SK-N-SH (cell line): Measurements from ENCODE around the gene TBC1D21. TPM values are rescaled to one million over a fixed set of nuclear protein-coding genes. Genes with fewer than 3 reads are reported as not detected.

ENCODE experiments used
- CTCF ChIA-PET: fragments of 300-600, 350-600 bp; formaldehyde crosslinking; extraction: SDS; loops from one replicate; lab custom pipeline; 2021; lab: Yijun Ruan, JAX
- POLR2A ChIA-PET: fragments of 350-600 bp; sonication (Branson Sonifier 250); formaldehyde crosslinking; extraction: SDS; loops from one replicate; lab custom pipeline; 2020; ENCODE audit warnings: antibody characterized with exemption, inconsistent platforms; lab: Yijun Ruan, JAX
- DNase-seq: peaks from one replicate; pipeline ENCODE4 v3.0.0; 2012
- H2AFZ ChIP-seq: fragments of 200-600 bp; sonication (generic); 2 replicates; pipeline ENCODE4 v1.8.1; 2016; ENCODE audit warnings: antibody characterized with exemption, mild to moderate bottlenecking, low read depth
- H3F3A ChIP-seq: fragments of 200-600 bp; sonication (generic); replicated peaks from 2 replicates; pipeline ENCODE3; 2016; ENCODE audit warnings: antibody characterized with exemption, mild to moderate bottlenecking; ENCODE audit not compliant: insufficient read depth
- H3K27ac ChIP-seq, 2 experiments: fragments of 200-500 bp in 1 of 2; fragments of 200-600 bp in 1 of 2; sonication (Bioruptor generic) in 1 of 2; sonication (generic), shearing (Covaris generic) in 1 of 2; 2 replicates each; pipeline versions ENCODE4 v1.5.1 to v1.6.1; 2014 to 2016; ENCODE audit warnings: low read depth in 2 of 2, inconsistent platforms in 1 of 2, low read length in 1 of 2, mild to moderate bottlenecking in 1 of 2, mixed read lengths in 1 of 2
- H3K27me3 ChIP-seq: fragments of 200-600 bp; sonication (generic), shearing (Covaris generic); 2 replicates; pipeline ENCODE4 v1.6.1; 2016; ENCODE audit warnings: mixed run types; ENCODE audit not compliant: insufficient read depth
- H3K36me3 ChIP-seq, 2 experiments: fragments of 200-500 bp in 1 of 2; fragments of 200-600 bp in 1 of 2; sonication (Bioruptor generic) in 1 of 2; sonication (generic) in 1 of 2; replicated peaks in 1 of 2; 2 replicates each; pipeline versions ENCODE3 to v1.5.1; 2014 to 2016; ENCODE audit warnings: low read length in 1 of 2, mild to moderate bottlenecking in 1 of 2; ENCODE audit not compliant: insufficient read depth in 2 of 2, control insufficient read depth in 1 of 2
- H3K4me1 ChIP-seq, 2 experiments: fragments of 200-500 bp in 1 of 2; fragments of 200-600 bp in 1 of 2; sonication (Bioruptor generic) in 1 of 2; sonication (generic), shearing (Covaris generic) in 1 of 2; 2 replicates each; pipeline versions ENCODE4 v1.5.1 to v1.6.1; 2014 to 2016; ENCODE audit warnings: low read depth in 1 of 2, low read length in 1 of 2, mixed run types in 1 of 2; ENCODE audit not compliant: insufficient read depth in 2 of 2, control insufficient read depth in 1 of 2
- H3K4me2 ChIP-seq: fragments of 200-600 bp; sonication (generic), shearing (Covaris generic); 2 replicates; pipeline ENCODE4 v1.6.1; 2017; ENCODE audit warnings: mixed run types
- H3K4me3 ChIP-seq, 2 experiments: fragments of 200-500 bp in 1 of 2; fragments of 200-600 bp in 1 of 2; sonication (Bioruptor generic) in 1 of 2; sonication (generic), shearing (Covaris generic) in 1 of 2; 2 replicates each; pipeline versions ENCODE4 v1.5.1 to v1.8.1; 2014 to 2016; ENCODE audit warnings: low read depth in 2 of 2, inconsistent platforms in 1 of 2, low read length in 1 of 2, mild to moderate bottlenecking in 1 of 2, mixed read lengths in 1 of 2, moderate library complexity in 1 of 2
- H3K79me2 ChIP-seq: fragments of 200-600 bp; sonication (generic); 2 replicates; pipeline ENCODE4 v1.8.1; 2017; ENCODE audit warnings: mild to moderate bottlenecking; ENCODE audit not compliant: insufficient read depth
- H3K9ac ChIP-seq: fragments of 200-600 bp; sonication (generic); 2 replicates; pipeline ENCODE4 v1.6.1; 2017; ENCODE audit warnings: mixed run types
- H3K9me2 ChIP-seq: fragments of 200-600 bp; sonication (generic); 2 replicates; pipeline ENCODE4 v1.6.1; 2017; ENCODE audit warnings: mixed run types
- H3K9me3 ChIP-seq: fragments of 200-600 bp; sonication (generic); 2 replicates; pipeline ENCODE4 v1.6.1; 2017; ENCODE audit warnings: mixed run types, mild to moderate bottlenecking, moderate library complexity
- H4K20me1 ChIP-seq: fragments of 200-600 bp; sonication (generic); 2 replicates; pipeline ENCODE4 v1.6.1; 2017; ENCODE audit warnings: mild to moderate bottlenecking, mixed run types; ENCODE audit not compliant: insufficient read depth
- CHD2 ChIP-seq: fragments of 150-350 bp; IDR thresholded peaks from 2 replicates; pipeline ENCODE4 v1.6.1; 2018; ENCODE audit warnings: low read length; ENCODE audit not compliant: partially characterized antibody
- EZH2phosphoT487 ChIP-seq: fragments of 200-600 bp; sonication (generic); IDR thresholded peaks from 2 replicates; pipeline ENCODE4 v1.6.1; 2017; ENCODE audit warnings: low read depth, mixed run types, mild to moderate bottlenecking, antibody characterized with exemption, moderate library complexity, borderline replicate concordance
- FOSL2 ChIP-seq: IDR thresholded peaks from 2 replicates; pipeline ENCODE4 v1.4.0; 2012; ENCODE audit warnings: low read depth, mild to moderate bottlenecking, moderate library complexity, borderline replicate concordance
- FOXJ3 ChIP-seq: sonication (generic); formaldehyde crosslinking; IDR thresholded peaks from 2 replicates; pipeline ENCODE4 v1.5.1; 2020; ENCODE audit warnings: mild to moderate bottlenecking, missing genetic modification reagents
- MEF2A ChIP-seq: IDR thresholded peaks from 2 replicates; pipeline ENCODE4 v1.4.0; 2012; ENCODE audit warnings: low read depth, borderline replicate concordance
- SIN3A ChIP-seq: IDR thresholded peaks from 2 replicates; pipeline ENCODE4 v1.6.1; 2012; ENCODE audit warnings: low read depth, mild to moderate bottlenecking, low read length, moderate library complexity, borderline replicate concordance
- SMC3 ChIP-seq: IDR thresholded peaks from 2 replicates; pipeline ENCODE4 v1.6.1; 2012; ENCODE audit warnings: low read depth, low read length, improper control_type of control experiment
- YY1 ChIP-seq: IDR thresholded peaks from 2 replicates; pipeline ENCODE4 v1.4.0; 2012; ENCODE audit warnings: low read depth, mild to moderate bottlenecking
- WGBS: methylation state at CpG from one replicate; pipeline ENCODE4 v1.1.6; 2017; ENCODE audit warnings: low lambda C conversion rate; 5-methylcytosine and 5-hydroxymethylcytosine counted together
- polyA plus RNA-seq, 3 experiments: library from polyadenylated mRNA; depleted of rRNA; stranded (reverse); fragments of >200 nt; gene quantifications; 2 replicates each; pipeline ENCODE4 v1.2.3, GENCODE V29; 2012
- TF ChIP-seq, protein P1 (sequence below): fragments of 150-350 bp; IDR thresholded peaks from 2 replicates; pipeline ENCODE4 v1.6.1; 2016; ENCODE audit warnings: mild to moderate bottlenecking, low read depth, low read length
- TF ChIP-seq, protein P2 (sequence below): fragments of 200-600 bp; sonication (generic); IDR thresholded peaks from 2 replicates; pipeline ENCODE4 v1.6.1; 2017; ENCODE audit warnings: antibody characterized with exemption, mild to moderate bottlenecking, moderate library complexity
- TF ChIP-seq, protein P3 (sequence below): IDR thresholded peaks from 2 replicates; pipeline ENCODE4 v1.4.0; 2012; ENCODE audit warnings: low read depth, borderline replicate concordance
- TF ChIP-seq, protein P4 (sequence below): IDR thresholded peaks from 2 replicates; pipeline ENCODE4 v1.4.0; 2012; ENCODE audit warnings: low read depth
- TF ChIP-seq, protein P5 (sequence below): IDR thresholded peaks from 2 replicates; pipeline ENCODE4 v1.6.1; 2012; ENCODE audit warnings: mild to moderate bottlenecking, low read depth, low read length, moderate library complexity

Gene TBC1D21
- polyA plus RNA-seq, 1 of the 3 experiments (the other 2 are of a cell fraction), result not detected

DNA sequence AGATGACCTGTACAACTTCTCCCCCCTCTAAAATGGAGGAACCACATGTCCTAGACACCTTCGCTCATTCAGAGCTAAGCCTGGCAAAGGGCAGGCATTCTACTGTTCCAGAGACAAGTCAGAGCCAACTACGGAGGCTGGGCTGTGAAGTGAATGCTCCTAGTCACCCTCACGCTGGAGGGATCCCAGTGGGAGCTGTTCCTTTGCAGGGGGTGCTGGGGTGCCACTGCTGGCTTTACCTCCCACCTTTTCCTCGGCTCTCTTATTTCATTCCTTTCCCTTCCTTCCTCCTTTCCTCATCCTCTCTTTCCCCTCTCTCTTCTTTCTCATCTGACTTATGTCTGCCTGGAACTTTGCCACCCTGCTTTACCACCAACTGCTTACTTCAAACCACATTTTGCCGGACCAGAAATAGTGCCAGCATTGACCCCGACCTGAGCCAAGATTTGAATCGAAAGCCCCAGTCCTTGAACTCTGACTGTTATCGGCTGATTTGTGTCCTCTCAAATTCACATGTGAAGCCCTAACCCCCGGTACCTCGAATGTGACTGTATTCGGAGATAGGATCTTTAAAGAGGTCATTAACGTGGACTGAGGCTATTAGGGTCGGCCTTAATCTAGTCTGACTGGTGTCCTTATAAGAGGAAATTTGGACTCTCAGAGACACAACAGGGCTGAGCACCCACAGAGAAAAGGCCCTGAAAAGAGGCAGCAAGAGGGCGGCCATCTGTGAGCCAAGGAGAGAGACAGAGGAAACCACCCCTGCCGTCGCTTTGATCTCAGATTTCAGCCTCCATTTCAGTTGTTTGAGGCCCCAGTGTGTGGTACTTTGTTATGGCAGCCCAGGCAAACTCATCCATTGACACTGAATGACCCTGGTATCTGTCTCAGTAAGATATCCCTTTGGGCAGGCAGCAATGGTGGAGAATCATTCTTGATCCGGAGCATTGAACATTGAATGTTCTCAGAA is 31.3 kb upstream of the TBC1D21 start:
- peaks cover 36% of the 10 kb centered on the region for H3K27me3 ChIP-seq
- DNase-seq, result no peak
- CTCF ChIA-PET, result interaction anchor here (1.5 kb wide), 1 partner anchor 31 kb away, joined by 9 read pairs; the partner anchor contains the start of gene TBC1D21

DNA sequence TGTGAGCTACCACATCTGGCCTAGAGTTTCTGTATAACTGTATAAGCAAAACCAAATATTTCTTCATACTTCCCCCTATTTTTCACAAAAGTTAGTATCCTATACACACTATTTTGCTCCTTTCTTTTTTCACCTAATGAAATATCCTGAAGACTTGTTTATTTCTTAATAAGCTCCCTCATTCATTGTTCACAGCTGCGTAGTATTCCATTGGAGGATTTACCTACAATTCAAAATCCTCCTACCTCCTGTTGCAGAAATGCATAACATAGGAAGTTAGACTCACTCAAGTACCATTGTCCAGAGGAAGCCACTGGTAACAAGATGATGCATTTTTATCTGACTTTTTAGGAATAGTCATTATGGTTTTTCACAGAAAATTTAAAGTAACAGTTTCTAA is 29.6 kb upstream of the TBC1D21 start:
- TF ChIP-seq FOSL2 (no peak), CHD2 (no peak), SMC3 (no peak), EZH2phosphoT487 (no peak), MEF2A (no peak), SIN3A (no peak), FOXJ3 (no peak), YY1 (no peak)
- TF ChIP-seq, protein P1, sequence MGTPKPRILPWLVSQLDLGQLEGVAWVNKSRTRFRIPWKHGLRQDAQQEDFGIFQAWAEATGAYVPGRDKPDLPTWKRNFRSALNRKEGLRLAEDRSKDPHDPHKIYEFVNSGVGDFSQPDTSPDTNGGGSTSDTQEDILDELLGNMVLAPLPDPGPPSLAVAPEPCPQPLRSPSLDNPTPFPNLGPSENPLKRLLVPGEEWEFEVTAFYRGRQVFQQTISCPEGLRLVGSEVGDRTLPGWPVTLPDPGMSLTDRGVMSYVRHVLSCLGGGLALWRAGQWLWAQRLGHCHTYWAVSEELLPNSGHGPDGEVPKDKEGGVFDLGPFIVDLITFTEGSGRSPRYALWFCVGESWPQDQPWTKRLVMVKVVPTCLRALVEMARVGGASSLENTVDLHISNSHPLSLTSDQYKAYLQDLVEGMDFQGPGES, result no peak
- TF ChIP-seq, protein P2, sequence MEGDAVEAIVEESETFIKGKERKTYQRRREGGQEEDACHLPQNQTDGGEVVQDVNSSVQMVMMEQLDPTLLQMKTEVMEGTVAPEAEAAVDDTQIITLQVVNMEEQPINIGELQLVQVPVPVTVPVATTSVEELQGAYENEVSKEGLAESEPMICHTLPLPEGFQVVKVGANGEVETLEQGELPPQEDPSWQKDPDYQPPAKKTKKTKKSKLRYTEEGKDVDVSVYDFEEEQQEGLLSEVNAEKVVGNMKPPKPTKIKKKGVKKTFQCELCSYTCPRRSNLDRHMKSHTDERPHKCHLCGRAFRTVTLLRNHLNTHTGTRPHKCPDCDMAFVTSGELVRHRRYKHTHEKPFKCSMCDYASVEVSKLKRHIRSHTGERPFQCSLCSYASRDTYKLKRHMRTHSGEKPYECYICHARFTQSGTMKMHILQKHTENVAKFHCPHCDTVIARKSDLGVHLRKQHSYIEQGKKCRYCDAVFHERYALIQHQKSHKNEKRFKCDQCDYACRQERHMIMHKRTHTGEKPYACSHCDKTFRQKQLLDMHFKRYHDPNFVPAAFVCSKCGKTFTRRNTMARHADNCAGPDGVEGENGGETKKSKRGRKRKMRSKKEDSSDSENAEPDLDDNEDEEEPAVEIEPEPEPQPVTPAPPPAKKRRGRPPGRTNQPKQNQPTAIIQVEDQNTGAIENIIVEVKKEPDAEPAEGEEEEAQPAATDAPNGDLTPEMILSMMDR, result no peak
- TF ChIP-seq, protein P3, sequence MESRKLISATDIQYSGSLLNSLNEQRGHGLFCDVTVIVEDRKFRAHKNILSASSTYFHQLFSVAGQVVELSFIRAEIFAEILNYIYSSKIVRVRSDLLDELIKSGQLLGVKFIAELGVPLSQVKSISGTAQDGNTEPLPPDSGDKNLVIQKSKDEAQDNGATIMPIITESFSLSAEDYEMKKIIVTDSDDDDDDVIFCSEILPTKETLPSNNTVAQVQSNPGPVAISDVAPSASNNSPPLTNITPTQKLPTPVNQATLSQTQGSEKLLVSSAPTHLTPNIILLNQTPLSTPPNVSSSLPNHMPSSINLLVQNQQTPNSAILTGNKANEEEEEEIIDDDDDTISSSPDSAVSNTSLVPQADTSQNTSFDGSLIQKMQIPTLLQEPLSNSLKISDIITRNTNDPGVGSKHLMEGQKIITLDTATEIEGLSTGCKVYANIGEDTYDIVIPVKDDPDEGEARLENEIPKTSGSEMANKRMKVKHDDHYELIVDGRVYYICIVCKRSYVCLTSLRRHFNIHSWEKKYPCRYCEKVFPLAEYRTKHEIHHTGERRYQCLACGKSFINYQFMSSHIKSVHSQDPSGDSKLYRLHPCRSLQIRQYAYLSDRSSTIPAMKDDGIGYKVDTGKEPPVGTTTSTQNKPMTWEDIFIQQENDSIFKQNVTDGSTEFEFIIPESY, result no peak
- H3K36me3 ChIP-seq, result no peaks in the 10 kb centered on the region
- no peak overlapping the region for H3K4me2 ChIP-seq
- no peaks in the 10 kb centered on the region for H3F3A ChIP-seq
- no peak overlapping the region for H3K4me3 ChIP-seq
- DNase-seq, result no peak
- peaks cover 0 to 25% of the 10 kb centered on the region in 2 experiments; a peak in 1 of 4 replicates for H3K4me1 ChIP-seq
- no peaks in the 10 kb centered on the region for H3K79me2 ChIP-seq
- POLR2A ChIA-PET, result no interaction called here
- no peak overlapping the region for H2AFZ ChIP-seq
- 73% methylated on average over 1 of the region's 1 CpG for WGBS
- H3K9ac ChIP-seq, result no peak overlapping the region
- CTCF ChIA-PET, result interaction anchor here (1.4 kb wide), 1 partner anchor 65 kb away, joined by 5 read pairs; no protein-coding TSS in a partner anchor
- H3K27ac ChIP-seq, result no peak overlapping the region
- peaks cover 35% of the 10 kb centered on the region for H3K27me3 ChIP-seq
- no peaks in the 10 kb centered on the region for H4K20me1 ChIP-seq
- H3K9me3 ChIP-seq, result no peaks in the 10 kb centered on the region
- H3K9me2 ChIP-seq, result no peaks in the 10 kb centered on the region

More for the DNA sequence above, 31.3 kb upstream of the TBC1D21 start:
- 61% methylated on average over 17 of the region's 17 CpGs for WGBS
- POLR2A ChIA-PET, result no interaction called here
- Histone ChIP-seq H3K4me2 (no peak overlapping the region), H3K4me1 (peaks cover 0 to 42% of the 10 kb centered on the region in 2 experiments; a peak in 1 of 4 replicates), H4K20me1 (no peaks in the 10 kb centered on the region), H3F3A (no peaks in the 10 kb centered on the region), H3K79me2 (no peaks in the 10 kb centered on the region), H3K27ac (no peak overlapping the region), H3K9ac (no peak overlapping the region), H3K36me3 (no peaks in the 10 kb centered on the region), H3K9me2 (no peaks in the 10 kb centered on the region), H3K4me3 (no peak overlapping the region), H2AFZ (no peak overlapping the region), H3K9me3 (no peaks in the 10 kb centered on the region)
- TF ChIP-seq, protein P4, sequence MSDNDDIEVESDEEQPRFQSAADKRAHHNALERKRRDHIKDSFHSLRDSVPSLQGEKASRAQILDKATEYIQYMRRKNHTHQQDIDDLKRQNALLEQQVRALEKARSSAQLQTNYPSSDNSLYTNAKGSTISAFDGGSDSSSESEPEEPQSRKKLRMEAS, result no peak
- TF ChIP-seq, protein P5, sequence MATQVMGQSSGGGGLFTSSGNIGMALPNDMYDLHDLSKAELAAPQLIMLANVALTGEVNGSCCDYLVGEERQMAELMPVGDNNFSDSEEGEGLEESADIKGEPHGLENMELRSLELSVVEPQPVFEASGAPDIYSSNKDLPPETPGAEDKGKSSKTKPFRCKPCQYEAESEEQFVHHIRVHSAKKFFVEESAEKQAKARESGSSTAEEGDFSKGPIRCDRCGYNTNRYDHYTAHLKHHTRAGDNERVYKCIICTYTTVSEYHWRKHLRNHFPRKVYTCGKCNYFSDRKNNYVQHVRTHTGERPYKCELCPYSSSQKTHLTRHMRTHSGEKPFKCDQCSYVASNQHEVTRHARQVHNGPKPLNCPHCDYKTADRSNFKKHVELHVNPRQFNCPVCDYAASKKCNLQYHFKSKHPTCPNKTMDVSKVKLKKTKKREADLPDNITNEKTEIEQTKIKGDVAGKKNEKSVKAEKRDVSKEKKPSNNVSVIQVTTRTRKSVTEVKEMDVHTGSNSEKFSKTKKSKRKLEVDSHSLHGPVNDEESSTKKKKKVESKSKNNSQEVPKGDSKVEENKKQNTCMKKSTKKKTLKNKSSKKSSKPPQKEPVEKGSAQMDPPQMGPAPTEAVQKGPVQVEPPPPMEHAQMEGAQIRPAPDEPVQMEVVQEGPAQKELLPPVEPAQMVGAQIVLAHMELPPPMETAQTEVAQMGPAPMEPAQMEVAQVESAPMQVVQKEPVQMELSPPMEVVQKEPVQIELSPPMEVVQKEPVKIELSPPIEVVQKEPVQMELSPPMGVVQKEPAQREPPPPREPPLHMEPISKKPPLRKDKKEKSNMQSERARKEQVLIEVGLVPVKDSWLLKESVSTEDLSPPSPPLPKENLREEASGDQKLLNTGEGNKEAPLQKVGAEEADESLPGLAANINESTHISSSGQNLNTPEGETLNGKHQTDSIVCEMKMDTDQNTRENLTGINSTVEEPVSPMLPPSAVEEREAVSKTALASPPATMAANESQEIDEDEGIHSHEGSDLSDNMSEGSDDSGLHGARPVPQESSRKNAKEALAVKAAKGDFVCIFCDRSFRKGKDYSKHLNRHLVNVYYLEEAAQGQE, result peak; percentile 72
